ENCODE data around the gene LHX4.

Gene LHX4

DNA sequence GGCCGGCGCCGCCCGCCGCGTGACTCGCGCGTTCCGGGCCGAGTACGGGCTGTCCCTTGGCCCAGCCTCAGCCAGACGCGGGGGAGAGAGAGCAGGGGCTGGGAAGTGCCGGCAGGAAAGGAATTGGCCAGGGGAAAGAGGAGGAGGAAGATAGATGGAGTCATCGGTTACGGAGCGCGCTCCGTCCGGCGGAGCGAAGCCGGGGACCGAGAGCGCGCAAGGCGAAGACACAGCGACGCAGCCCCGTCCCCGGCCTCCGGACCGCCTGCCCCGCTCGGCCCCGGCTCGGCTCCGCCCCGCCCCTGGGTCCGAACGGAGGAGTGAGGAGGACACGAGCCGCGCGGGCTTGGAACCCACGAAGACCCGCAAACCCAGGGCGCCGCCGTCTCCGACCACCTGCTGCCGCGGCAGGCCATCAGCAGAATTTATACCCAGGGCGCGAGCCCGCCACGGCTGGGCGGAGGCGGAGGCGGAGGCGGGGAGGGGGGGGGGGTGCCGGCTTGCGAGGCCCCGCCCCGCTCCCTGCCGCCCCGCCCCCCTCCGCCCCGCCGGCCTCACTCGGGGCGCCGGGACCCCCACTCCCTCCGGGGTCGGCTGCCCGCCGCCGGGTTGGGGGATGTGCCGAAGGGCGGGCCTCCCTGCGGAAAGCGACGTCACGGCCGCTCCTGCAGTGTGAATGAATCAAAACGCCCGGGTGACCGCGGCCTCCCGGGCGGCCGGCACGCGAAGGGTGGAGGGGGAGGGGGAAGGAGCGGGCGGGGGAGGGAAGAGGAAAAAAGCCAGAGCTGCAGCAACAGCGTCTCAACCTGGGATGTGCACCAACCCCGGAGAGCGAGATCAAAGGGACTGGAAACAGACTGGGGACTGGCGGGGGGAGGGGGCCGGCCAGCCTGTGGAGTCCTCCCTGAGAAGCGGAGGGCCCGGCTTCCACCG is at the start of gene LHX4:
LHX4 (plus strand) TSS at position 782 of the 933 bp plus-strand sequence. CDS start 266 bp downstream, outside the sequence.
- no peak for DNase-seq (ENCODE audit: low read depth in 2 of 2, low spot score in 1 of 2)

GRCh38 chr1:180181048-180181447 is 49.0 kb upstream of the LHX4 start:
- no peak for DNase-seq (ENCODE audit: low read depth in 2 of 2, low spot score in 1 of 2)

DNA sequence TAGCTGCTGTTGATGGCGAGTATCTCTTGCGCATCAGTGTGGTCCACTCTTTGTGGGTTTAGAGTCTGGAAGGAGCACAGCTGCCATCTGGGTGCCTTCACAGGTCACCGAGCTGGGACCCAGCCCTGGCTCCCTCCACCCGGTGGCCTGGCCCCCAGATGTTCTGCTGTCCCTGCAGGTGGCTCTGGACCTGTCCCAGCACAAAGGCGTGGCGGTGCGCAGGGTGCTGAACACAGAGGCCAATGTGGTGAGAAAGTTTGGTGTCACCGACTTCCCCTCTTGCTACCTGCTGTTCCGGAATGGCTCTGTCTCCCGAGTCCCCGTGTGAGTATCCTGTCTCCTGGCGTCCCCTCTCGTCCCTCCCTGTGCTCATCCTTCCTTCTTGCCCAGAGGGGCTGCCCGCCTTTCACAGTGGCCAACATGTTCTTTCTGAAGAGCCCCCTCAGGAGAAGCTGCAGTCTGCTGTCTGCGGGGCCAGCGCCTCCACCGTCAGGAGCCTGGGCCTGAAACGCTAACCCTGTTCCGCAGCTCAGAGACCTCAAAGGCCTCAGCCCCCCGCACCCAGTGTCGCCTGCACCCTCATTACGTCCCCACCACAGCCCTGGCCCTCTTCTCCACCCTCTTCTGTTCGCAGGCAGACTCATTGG is 47.9 kb upstream of the LHX4 start:
- DNase-seq (ENCODE audit: low read depth in 2 of 2, low spot score in 1 of 2) = no peak

- DNase-seq (ENCODE audit: low read depth in 2 of 2, low spot score in 1 of 2) = no peak
These were observed 47.3 kb upstream of the LHX4 start for GRCh38 chr1:180182643-180183311.

DNA sequence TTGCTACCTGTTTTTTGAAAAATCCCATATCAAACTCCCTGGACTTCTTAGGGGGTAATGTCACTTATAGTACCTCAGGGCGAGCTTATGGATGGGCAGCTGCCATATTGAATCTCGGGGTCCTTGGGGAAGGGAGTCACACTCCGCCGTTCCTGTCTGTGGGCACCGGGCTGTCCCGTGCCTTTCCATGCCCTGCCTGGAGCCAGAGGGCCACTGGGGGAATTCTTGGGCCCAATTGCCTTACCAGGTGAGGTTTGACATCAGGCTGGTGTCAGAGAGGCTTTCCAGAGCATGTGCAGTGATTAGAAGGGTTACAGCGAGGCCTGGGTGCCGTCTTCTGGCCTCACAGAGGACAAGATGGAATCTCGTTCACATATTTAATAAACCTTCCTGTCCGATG is 46.6 kb upstream of the LHX4 start:
- no peak for DNase-seq (ENCODE audit: low read depth in 2 of 2, low spot score in 1 of 2)

GRCh38 chr1:180184041-180184440 is 46.0 kb upstream of the LHX4 start:
- DNase-seq (ENCODE audit: low read depth in 2 of 2, low spot score in 1 of 2) = no peak

GRCh38 chr1:180185281-180185680 is 44.8 kb upstream of the LHX4 start:
- DNase-seq (ENCODE audit: low read depth in 2 of 2, low spot score in 1 of 2) = no peak

- no peak for DNase-seq (ENCODE audit: low read depth in 2 of 2, low spot score in 1 of 2)
These were observed 44.0 kb upstream of the LHX4 start for GRCh38 chr1:180185971-180186645.

DNA sequence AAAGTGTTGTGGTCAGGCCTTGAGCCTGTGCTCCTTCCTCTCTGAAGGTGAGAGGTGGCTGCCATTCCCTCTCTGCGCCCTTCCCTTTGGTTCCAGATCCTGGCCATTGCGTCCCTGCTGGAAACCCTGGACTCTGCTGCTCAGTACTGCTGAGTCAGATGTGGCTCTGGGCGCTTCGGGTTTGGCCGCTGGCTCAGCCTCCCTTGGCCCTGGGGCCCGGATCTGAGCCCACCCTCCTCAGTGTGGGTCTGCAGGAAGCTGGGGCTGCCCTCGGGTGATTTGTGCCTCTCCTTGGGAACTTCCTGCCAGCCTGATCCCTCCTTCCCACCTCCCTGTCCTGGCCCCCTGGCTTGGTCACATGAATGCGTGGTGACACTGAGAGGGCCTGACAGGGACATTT is 43.2 kb upstream of the LHX4 start:
- DNase-seq (ENCODE audit: low read depth in 2 of 2, low spot score in 1 of 2) = no peak

- DNase-seq (ENCODE audit: low read depth in 2 of 2, low spot score in 1 of 2) = no peak
These were observed 42.4 kb upstream of the LHX4 start for GRCh38 chr1:180187626-180188025.

DNA sequence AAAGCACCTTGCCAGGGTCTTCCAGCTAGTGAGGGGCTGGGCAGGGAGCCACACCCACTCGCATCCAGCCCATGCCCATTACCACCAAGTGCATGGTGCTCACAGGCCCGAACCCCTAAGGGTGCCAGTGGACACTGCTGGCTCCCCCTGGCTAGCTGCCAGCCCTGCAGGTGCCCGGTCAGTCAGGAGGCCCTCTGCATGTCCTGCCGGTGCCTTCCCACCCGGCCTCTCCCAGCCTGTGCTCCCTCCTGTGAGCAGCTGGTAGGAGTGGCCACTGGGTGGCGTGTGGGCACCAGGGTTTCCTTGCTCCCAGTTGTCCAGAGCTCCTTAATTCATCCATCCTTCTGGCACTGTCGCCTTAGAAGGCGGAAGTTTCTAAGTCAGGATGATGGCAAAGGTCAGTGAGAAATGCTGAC is 42.0 kb upstream of the LHX4 start:
- no peak for DNase-seq (ENCODE audit: low read depth in 2 of 2, low spot score in 1 of 2)

DNA sequence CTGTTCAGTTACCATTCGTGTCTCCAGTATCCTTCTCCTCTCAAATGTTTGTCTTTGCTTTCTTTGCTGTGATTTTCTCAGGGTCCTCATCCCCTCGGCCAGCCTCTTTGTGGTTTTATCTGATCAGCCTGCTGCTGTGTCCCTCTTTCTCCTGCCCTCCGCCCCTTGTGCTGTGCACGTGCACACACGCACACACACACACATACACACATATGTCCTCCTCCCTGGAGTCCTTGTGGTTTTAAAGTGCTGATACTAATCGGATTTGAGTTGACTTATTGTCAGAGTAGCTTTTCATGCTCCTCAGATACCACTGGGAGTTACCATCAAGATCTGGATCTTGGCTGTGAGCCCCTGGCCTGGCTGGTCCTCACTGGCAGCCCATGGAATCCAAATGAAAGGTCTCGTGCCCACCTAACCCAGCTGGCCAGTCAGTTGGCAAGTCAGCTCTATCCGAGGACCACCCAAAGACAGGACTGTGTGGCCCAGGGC is 41.3 kb upstream of the LHX4 start:
- no peak for DNase-seq (ENCODE audit: low read depth in 2 of 2, low spot score in 1 of 2)

DNA sequence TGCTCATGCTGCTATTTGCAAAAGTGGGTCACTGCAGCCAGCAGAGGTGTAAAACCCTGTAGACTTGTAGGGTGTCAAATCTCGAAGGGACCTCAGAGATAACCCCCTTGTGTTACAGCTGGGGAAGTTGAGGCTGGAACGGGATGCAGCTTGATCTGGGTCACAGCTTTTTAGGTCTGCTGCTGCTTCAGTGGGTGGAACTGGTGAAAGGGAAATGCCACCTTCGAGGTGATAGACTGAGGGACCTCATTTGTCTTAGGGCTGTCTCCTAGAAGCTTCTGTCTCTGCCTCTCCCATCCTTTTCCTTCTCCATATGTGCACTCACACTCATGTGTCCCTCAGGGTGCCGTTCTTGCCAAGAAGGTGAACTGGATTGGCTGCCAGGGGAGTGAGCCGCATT is 40.0 kb upstream of the LHX4 start:
- DNase-seq (ENCODE audit: low read depth in 2 of 2, low spot score in 1 of 2) = no peak

DNA sequence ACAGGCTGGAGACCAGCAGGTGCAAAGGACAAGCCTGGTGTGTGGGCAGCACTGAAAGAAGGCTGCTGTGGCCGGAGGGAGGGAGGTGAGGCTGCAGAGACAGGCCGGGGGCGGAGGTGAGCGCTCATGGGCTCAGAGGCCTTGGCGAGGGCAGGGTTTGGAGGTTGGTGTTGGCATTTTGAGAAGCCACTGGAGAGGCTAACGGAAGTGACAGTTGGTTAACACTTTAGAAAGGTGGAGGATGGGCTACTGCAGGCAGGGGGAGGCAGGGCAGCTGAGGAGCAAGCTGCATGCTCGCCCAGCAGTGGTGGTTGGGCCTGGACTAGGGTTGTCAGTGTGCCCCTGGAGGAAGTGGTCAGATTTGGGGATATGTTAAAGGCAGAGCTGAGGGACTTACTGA is 37.9 kb upstream of the LHX4 start:
- no peak for DNase-seq (ENCODE audit: low read depth in 2 of 2, low spot score in 1 of 2)

DNA sequence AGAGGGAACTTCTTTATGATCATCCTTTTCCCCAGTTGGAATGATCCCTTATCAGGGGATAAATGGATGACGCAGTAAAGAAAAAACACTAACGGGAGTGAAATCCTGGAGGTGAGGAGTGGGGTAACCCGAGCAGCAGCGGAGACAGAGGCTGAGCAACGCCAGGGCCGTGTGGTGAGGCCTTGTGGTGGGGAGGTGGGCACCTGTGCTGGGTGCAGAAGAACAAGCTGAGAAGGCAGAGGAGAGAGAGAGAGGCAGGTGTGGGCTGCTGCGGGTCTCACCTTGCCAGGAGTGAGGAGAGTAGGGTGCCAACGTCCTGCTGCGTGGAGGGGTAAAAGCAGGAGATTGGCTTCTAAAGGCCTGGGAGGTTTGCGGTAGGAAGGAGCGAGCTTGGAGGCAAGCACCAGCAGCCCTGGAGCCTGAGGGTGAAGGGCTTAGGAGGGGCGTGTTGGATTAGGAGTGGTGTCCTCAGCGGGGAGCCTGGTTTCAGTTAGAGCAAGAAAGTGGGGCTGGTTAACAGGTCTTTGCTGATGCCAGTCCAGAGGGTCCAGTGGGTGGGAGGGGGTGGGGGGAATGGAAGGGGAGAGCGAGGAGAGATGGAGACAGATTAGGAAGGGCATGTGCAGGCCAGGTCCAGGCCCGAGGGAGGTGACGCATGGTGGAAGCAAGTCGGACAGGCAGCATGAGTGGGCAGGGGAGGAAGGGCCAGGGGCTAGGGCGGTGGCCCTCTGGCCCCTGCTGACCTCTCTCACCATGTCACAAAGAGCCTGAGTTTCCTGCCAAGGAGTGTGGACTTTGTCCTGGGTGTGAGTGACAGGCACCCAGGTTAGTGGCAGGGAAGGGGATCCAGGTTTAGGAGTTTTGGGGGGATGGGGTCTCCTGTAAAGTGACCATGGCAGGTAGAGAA is 36.7 kb upstream of the LHX4 start:
- DNase-seq (ENCODE audit: low read depth in 2 of 2, low spot score in 1 of 2) = no peak

DNA sequence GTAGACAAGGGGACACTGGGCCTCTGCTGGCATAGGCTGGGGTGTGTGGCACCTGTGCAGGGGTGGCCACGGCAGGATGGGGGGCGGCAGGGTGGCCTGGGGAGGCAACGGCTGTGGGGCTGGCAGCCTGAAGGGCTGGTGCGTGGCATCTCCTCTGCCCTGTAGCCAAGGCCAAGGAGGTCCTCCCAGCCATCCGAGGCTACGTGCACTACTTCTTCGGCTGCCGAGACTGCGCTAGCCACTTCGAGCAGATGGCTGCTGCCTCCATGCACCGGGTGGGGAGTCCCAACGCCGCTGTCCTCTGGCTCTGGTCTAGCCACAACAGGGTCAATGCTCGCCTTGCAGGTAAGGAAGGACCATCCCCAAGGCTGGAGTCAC is 36.0 kb upstream of the LHX4 start:
- DNase-seq (ENCODE audit: low read depth in 2 of 2, low spot score in 1 of 2) = no peak

DNA sequence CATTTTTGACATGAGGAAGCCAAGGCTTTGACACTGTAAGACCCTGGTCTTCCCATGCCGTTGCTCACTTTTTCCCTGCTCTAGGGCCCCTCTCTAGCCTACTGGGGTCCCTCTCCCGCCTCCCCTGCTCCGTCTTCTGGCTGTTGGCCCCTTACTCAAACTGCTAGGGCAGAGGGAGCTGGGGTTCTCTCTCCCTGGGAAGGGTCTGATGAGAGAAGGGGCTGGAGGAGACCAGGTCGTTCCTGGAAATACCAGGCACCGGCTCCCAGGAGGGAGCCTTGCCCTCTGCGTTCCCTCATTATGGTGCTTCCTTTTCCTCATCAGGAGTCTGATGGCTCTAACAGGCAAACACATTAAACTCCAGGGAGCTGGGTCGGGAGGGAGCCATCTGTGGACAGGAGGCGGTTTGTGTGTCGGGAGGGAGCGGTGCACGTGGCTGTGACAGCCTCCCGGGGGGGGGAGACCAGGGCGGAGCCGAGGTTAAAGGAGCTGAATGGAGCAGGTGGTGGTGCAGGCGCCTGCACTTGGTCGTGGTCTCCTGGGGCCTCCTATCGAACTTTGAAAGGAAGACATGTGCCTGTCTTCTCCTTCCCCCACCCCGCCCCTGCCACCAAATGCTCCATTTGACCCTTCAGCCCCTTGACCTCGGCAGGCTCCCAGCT is 35.4 kb upstream of the LHX4 start:
- no peak for DNase-seq (ENCODE audit: low read depth in 2 of 2, low spot score in 1 of 2)

DNA sequence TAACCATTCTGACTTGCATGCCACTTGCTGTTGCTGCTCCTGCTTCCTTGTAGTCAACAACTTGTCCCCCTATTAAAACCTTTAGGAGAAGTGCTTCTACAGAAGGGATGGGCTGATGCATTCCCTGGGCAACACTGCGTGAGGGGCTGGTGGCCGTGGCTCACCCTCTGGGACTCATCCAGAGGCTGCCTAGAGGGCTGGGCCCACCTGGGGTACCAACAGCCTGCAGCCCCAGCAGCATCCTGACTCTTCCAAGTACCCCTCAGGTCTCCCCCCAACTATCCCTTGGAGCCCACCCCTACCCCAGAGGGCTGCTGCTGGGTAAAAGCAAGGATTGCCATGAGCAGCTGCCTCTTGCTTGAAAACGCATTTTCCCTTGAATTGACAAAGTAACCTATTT is 34.7 kb upstream of the LHX4 start:
- no peak for DNase-seq (ENCODE audit: low read depth in 2 of 2, low spot score in 1 of 2)

GRCh38 chr1:180195916-180196315 is 34.1 kb upstream of the LHX4 start:
- no peak for DNase-seq (ENCODE audit: low read depth in 2 of 2, low spot score in 1 of 2)

Data from stimulated activated CD8-positive, alpha-beta memory T cell treated with anti-CD3 and anti-CD28 coated beads, Interleukin-4, amount 100 ng/mL, for 1 hour (primary cell).